ENCODE measurements around the gene CTTNBP2. TPM values are rescaled to one million over a fixed set of nuclear protein-coding genes. Genes with fewer than 3 reads are reported as not detected.

Gene CTTNBP2
- polyA plus RNA-seq, 2 of the 4 experiments (the other 2 are of a cell fraction), result 0.18 to 0.25 TPM

DNA sequence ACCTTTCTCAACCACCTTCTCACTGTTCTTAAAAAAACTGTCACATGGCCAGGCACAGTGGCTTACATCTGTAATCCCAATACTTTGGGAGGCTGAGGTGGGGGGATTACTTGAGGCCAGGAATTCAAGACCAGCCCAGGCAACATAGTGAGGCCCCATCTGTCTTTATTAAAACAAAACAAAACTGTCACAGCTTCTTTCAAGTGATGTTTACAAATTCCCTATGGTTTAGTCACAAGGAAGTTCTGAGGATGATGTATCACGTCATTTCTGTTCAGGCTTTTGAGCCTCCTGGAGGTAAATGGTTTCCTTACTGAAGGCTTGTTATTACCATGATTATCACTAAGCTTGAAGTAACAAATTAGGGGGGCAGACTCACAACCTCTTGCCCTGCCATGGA lies 207.2 kb downstream of the CTTNBP2 start (continued):
- TF ChIP-seq, protein P1, sequence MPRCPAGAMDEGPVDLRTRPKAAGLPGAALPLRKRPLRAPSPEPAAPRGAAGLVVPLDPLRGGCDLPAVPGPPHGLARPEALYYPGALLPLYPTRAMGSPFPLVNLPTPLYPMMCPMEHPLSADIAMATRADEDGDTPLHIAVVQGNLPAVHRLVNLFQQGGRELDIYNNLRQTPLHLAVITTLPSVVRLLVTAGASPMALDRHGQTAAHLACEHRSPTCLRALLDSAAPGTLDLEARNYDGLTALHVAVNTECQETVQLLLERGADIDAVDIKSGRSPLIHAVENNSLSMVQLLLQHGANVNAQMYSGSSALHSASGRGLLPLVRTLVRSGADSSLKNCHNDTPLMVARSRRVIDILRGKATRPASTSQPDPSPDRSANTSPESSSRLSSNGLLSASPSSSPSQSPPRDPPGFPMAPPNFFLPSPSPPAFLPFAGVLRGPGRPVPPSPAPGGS (IDR thresholded peaks at IDR 0.05), result 0 out of 3 replicates have a peak, but pooled peaks have one; percentile 30
- TF ChIP-seq ZC3H11A (IDR thresholded peaks at IDR 0.05) (no peak), HEYL (CRISPR knock-in tag; IDR thresholded peaks at IDR 0.05) (no peak), RAD21 (conservative IDR thresholded peaks at IDR 0.05 in 1 of 2, IDR thresholded peaks at IDR 0.05 in 1 of 2) (peak in 1 of 2 experiments; percentile 36; a peak in 1 of 5 replicates), CHD2 (IDR thresholded peaks at IDR 0.05; ENCODE audit: low read length, partially characterized antibody) (no peak), SMC3 (IDR thresholded peaks at IDR 0.05) (peak; percentile 21; the same call in 1 of the 3 replicates), EP300 (IDR thresholded peaks at IDR 0.05) (peak; percentile 39 to 61; a peak in 3 of 5 replicates), JUN (IDR thresholded peaks at IDR 0.05) (no peak; a peak in 1 of 5 replicates), HOXB5 (CRISPR knock-in tag; IDR thresholded peaks at IDR 0.05) (0 out of 2 replicates have a peak, but pooled peaks have one; percentile 22)
- TF ChIP-seq, protein P2, sequence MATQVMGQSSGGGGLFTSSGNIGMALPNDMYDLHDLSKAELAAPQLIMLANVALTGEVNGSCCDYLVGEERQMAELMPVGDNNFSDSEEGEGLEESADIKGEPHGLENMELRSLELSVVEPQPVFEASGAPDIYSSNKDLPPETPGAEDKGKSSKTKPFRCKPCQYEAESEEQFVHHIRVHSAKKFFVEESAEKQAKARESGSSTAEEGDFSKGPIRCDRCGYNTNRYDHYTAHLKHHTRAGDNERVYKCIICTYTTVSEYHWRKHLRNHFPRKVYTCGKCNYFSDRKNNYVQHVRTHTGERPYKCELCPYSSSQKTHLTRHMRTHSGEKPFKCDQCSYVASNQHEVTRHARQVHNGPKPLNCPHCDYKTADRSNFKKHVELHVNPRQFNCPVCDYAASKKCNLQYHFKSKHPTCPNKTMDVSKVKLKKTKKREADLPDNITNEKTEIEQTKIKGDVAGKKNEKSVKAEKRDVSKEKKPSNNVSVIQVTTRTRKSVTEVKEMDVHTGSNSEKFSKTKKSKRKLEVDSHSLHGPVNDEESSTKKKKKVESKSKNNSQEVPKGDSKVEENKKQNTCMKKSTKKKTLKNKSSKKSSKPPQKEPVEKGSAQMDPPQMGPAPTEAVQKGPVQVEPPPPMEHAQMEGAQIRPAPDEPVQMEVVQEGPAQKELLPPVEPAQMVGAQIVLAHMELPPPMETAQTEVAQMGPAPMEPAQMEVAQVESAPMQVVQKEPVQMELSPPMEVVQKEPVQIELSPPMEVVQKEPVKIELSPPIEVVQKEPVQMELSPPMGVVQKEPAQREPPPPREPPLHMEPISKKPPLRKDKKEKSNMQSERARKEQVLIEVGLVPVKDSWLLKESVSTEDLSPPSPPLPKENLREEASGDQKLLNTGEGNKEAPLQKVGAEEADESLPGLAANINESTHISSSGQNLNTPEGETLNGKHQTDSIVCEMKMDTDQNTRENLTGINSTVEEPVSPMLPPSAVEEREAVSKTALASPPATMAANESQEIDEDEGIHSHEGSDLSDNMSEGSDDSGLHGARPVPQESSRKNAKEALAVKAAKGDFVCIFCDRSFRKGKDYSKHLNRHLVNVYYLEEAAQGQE (IDR thresholded peaks at IDR 0.05), result no peak
- TF ChIP-seq, protein P3, sequence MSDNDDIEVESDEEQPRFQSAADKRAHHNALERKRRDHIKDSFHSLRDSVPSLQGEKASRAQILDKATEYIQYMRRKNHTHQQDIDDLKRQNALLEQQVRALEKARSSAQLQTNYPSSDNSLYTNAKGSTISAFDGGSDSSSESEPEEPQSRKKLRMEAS (IDR thresholded peaks at IDR 0.05), result no peak

DNA sequence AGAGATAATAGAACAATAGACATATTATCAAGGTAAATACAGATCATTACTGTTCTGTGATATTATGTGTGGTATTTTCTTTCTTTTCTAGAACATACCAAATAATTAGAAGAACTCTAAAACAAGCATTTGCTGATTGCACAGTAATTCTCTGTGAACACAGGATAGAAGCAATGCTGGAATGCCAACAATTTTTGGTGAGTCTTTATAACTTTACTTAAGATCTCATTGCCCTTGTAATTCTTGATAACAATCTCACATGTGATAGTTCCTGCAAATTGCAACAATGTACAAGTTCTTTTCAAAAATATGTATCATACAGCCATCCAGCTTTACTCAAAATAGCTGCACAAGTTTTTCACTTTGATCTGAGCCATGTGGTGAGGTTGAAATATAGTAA lies 207.9 kb downstream of the CTTNBP2 start:
- ChIA-PET CTCF (no interaction called here), POLR2A (no interaction called here)
- peak in 1 of 2 experiments; percentile 31; a peak in 2 of 6 replicates for ATAC-seq
- no peak for FAIRE-seq
- peak overlapping the region; percentile 50 to 78; a peak in 3 of 6 replicates for H3K27ac ChIP-seq
- H3K4me3 ChIP-seq, result no peak overlapping the region
- peak; percentile 68 for TF ChIP-seq GATA3 (IDR thresholded peaks at IDR 0.05; ENCODE audit: borderline replicate concordance)
- TF ChIP-seq FOSL2 (IDR thresholded peaks at IDR 0.05), result no peak
- TF ChIP-seq FOSL2 (CRISPR knock-in tag; IDR thresholded peaks at IDR 0.05), result no peak; the same call in 1 of the 2 replicates
- DNase-seq (ENCODE audit: low read depth in 1 of 2, low spot score in 1 of 2), result no peak
- no peaks in the 10 kb centered on the region for H3K9me3 ChIP-seq
- H3K4me2 ChIP-seq, result peak overlapping the region; percentile 22
- peaks cover 36% of the 10 kb centered on the region for H3K4me1 ChIP-seq

DNA sequence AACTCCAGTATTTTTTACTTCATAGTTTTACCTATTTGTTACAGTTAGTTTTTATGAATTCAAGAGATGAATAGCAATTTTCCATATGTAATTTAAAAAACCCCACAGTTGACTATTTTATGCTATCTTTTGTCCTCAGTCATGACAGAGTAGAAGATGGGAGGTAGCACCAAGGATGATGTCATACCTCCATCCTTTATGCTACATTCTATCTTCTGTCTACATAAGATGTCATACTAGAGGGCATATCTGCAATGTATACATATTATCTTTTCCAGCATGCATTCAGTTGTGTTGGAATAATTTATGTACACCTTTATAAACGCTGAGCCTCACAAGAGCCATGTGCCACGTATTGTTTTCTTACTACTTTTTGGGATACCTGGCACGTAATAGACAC lies 209.2 kb downstream of the CTTNBP2 start:
- TF ChIP-seq NPAS2 (CRISPR knock-in tag; IDR thresholded peaks at IDR 0.05; ENCODE audit: borderline replicate concordance), result no peak
- H3K4me2 ChIP-seq, result no peak overlapping the region
- ATAC-seq (no peak), DNase-seq (ENCODE audit: low read depth in 1 of 2, low spot score in 1 of 2) (no peak), FAIRE-seq (no peak)
- 80% methylated on average over 3 of the region's 3 CpGs for WGBS (ENCODE audit: missing lambda C conversion rate)
- H3K4me1 ChIP-seq, result peaks cover 49% of the 10 kb centered on the region
- no peak overlapping the region for H3K4me3 ChIP-seq
- H3K27ac ChIP-seq, result peak overlapping the region in 1 of 2 experiments; percentile 38; a peak in 1 of 6 replicates
- CTCF ChIA-PET, result no interaction called here
- H3K9me3 ChIP-seq, result no peaks in the 10 kb centered on the region
- POLR2A ChIA-PET, result no interaction called here

DNA sequence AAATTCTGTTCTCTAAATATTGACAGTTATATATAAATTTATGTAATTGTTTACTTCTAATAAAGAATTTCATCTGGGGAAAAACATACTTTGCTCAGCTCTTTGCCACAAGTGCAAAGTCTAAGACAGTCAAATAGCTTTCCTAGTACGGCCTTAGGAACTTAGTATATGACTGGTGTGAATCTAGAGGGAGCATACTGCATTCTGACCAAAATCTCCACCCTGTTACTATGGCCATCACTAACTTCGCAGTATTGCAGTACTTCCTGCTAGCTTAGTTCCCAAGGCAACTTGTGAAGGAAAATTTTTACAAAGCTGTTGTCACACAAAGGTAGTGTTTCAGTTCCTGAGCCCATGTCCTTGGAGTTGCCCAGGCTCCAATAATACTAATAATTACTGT lies 211.9 kb downstream of the CTTNBP2 start:
- peaks cover 48% of the 10 kb centered on the region for H3K4me1 ChIP-seq
- FAIRE-seq (no peak), ATAC-seq (no peak), DNase-seq (ENCODE audit: low read depth in 1 of 2, low spot score in 1 of 2) (no peak)
- WGBS (ENCODE audit: missing lambda C conversion rate), result 72% methylated on average over 2 of the region's 2 CpGs
- no peak overlapping the region for H3K4me2 ChIP-seq
- H3K9me3 ChIP-seq, result no peaks in the 10 kb centered on the region
- no peak overlapping the region for H3K4me3 ChIP-seq
- no peak overlapping the region; a peak in 1 of 6 replicates for H3K27ac ChIP-seq
- ChIA-PET CTCF (no interaction called here), POLR2A (no interaction called here)
- TF ChIP-seq MAZ (IDR thresholded peaks at IDR 0.05; ENCODE audit: borderline replicate concordance, low read depth, low read length) (no peak), RFX5 (IDR thresholded peaks at IDR 0.05) (no peak), EHMT2 (IDR thresholded peaks at IDR 0.05; ENCODE audit: low read depth) (no peak), NFE2L2 (conservative IDR thresholded peaks at IDR 0.05; ENCODE audit: low read length) (no peak), FOSB (CRISPR knock-in tag; IDR thresholded peaks at IDR 0.05) (no peak), KDM1A (IDR thresholded peaks at IDR 0.05; ENCODE audit: low read depth) (no peak), EHF (CRISPR knock-in tag; IDR thresholded peaks at IDR 0.05) (no peak), CEBPB (IDR thresholded peaks at IDR 0.05) (no peak), NPAS2 (CRISPR knock-in tag; IDR thresholded peaks at IDR 0.05; ENCODE audit: borderline replicate concordance) (no peak), SMC3 (IDR thresholded peaks at IDR 0.05) (no peak), POLR2A (IDR thresholded peaks at IDR 0.05; ENCODE audit: low read length) (no peak), HOXB5 (CRISPR knock-in tag; IDR thresholded peaks at IDR 0.05) (no peak)
- TF ChIP-seq, protein P4, sequence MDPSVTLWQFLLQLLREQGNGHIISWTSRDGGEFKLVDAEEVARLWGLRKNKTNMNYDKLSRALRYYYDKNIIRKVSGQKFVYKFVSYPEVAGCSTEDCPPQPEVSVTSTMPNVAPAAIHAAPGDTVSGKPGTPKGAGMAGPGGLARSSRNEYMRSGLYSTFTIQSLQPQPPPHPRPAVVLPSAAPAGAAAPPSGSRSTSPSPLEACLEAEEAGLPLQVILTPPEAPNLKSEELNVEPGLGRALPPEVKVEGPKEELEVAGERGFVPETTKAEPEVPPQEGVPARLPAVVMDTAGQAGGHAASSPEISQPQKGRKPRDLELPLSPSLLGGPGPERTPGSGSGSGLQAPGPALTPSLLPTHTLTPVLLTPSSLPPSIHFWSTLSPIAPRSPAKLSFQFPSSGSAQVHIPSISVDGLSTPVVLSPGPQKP (IDR thresholded peaks at IDR 0.05; ENCODE audit: low read depth, low read length), result no peak
- TF ChIP-seq, protein P5, sequence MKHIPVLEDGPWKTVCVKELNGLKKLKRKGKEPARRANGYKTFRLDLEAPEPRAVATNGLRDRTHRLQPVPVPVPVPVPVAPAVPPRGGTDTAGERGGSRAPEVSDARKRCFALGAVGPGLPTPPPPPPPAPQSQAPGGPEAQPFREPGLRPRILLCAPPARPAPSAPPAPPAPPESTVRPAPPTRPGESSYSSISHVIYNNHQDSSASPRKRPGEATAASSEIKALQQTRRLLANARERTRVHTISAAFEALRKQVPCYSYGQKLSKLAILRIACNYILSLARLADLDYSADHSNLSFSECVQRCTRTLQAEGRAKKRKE (CRISPR knock-in tag; IDR thresholded peaks at IDR 0.05; ENCODE audit: low read depth), result no peak
- TF ChIP-seq, protein P6, sequence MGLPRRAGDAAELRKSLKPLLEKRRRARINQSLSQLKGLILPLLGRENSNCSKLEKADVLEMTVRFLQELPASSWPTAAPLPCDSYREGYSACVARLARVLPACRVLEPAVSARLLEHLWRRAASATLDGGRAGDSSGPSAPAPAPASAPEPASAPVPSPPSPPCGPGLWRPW (IDR thresholded peaks at IDR 0.05), result no peak

Measured in A549 (cell line).